Right atrium auricular region (tissue), 2 donors: Measurements from ENCODE around the gene IKZF1. TPM values are rescaled to one million over a fixed set of nuclear protein-coding genes. Genes with fewer than 3 reads are reported as not detected.

Experiments used
- DNase-seq: peaks from one replicate; pipeline ENCODE4 v3.0.0-alpha.2; 2019; ENCODE audit warnings: low spot score
- H3K27ac ChIP-seq, 2 donors: fragments of 200-600 bp; sonication (generic); 1 replicate in 1 of 2; 2 replicates in 1 of 2; pipeline ENCODE4 v1.5.1; 2016 to 2019
- H3K27me3 ChIP-seq, 2 donors: fragments of 200-600 bp; sonication (generic); one replicate each; pipeline versions ENCODE4 v1.5.1 to v1.6.0; 2017 to 2019
- H3K36me3 ChIP-seq: fragments of 200-600 bp; sonication (generic); one replicate; pipeline ENCODE4 v1.5.1; 2016
- H3K4me1 ChIP-seq, 2 donors: fragments of 200-600 bp; sonication (generic); one replicate each; pipeline versions ENCODE4 v1.5.1 to v1.6.0; 2017 to 2019
- H3K4me3 ChIP-seq, 2 donors: fragments of 200-600 bp; sonication (generic); 1 replicate in 1 of 2; 2 replicates in 1 of 2; pipeline ENCODE4 v1.5.1; 2017 to 2019; ENCODE audit warnings: mild to moderate bottlenecking in 1 of 2, moderate library complexity in 1 of 2
- H3K9me3 ChIP-seq, 2 donors: fragments of 200-600 bp; sonication (generic); one replicate each; pipeline ENCODE4 v1.5.1; 2019
- CTCF ChIP-seq, 2 donors: fragments of 200-600 bp; sonication (generic); IDR thresholded peaks; one replicate each; pipeline ENCODE4 v1.5.1; 2019; ENCODE audit warnings: antibody characterized with exemption in 2 of 2
- total RNA-seq, 2 donors: library from RNA; depleted of rRNA; stranded (reverse); fragments of >200 nt; gene quantifications; one replicate each; pipeline ENCODE4 v1.1.0, GENCODE V29; 2016

Gene IKZF1
- total RNA-seq, 2 donors from 2014 or later = 1.7 to 9.7 TPM

GRCh38 chr7:50265968-50266634, 38.4 kb upstream of the IKZF1 start:
- no peak for TF ChIP-seq CTCF (IDR thresholded peaks at IDR 0.05)
- Histone ChIP-seq H3K4me1 (no peaks in the 10 kb centered on the region), H3K4me3 (no peak overlapping the region), H3K27me3 (no peaks in the 10 kb centered on the region), H3K9me3 (no peaks in the 10 kb centered on the region), H3K27ac (no peak overlapping the region), H3K36me3 (no peaks in the 10 kb centered on the region)
- no peak for DNase-seq

DNA sequence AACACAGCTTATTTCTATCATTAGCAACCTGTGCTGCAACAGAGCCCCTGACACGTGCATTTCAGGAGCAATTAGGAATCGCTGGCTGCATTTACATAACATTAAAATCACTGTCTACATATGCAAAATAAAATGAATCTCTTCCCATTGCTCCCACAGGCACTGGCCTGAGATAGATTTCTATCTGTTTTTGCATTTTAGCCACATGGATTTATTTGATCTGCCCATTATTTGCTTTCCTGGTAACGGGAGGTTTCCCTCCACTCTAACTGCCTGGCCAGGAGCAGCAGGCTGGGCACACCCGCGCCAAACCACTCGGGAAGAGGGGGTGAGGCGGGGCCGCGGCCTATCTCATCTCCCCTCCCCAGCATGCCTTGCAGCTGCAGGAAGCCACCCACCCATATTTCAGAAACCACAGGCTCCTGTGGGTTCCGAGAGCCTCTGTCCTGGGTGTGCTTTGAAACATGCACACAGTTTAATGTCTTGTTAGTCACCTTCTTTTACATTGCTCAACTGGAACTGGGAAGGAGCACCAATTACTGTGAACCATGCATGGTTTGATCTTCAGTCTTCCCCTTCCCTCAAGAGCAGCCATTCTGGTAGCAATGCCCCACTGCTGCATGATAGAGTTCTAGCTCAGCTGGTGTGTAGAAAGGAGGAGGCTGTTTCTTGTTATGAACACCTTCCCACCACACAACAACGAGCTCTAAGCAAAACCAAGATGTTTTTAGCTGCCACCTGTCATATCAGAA, 37.7 kb upstream of the IKZF1 start:
- H3K27ac ChIP-seq = no peak overlapping the region
- no peak overlapping the region for H3K4me3 ChIP-seq
- no peak for TF ChIP-seq CTCF (IDR thresholded peaks at IDR 0.05)
- H3K9me3 ChIP-seq = no peaks in the 10 kb centered on the region
- no peak for DNase-seq
- H3K27me3 ChIP-seq = no peaks in the 10 kb centered on the region
- H3K36me3 ChIP-seq = no peaks in the 10 kb centered on the region
- H3K4me1 ChIP-seq = no peaks in the 10 kb centered on the region

GRCh38 chr7:50267525-50268041, 36.9 kb upstream of the IKZF1 start:
- DNase-seq = no peak
- H3K27me3 ChIP-seq = no peaks in the 10 kb centered on the region
- H3K36me3 ChIP-seq = no peaks in the 10 kb centered on the region
- H3K4me1 ChIP-seq = no peaks in the 10 kb centered on the region
- no peaks in the 10 kb centered on the region for H3K9me3 ChIP-seq
- TF ChIP-seq CTCF (IDR thresholded peaks at IDR 0.05) = no peak
- no peak overlapping the region for H3K27ac ChIP-seq
- no peak overlapping the region for H3K4me3 ChIP-seq

DNA sequence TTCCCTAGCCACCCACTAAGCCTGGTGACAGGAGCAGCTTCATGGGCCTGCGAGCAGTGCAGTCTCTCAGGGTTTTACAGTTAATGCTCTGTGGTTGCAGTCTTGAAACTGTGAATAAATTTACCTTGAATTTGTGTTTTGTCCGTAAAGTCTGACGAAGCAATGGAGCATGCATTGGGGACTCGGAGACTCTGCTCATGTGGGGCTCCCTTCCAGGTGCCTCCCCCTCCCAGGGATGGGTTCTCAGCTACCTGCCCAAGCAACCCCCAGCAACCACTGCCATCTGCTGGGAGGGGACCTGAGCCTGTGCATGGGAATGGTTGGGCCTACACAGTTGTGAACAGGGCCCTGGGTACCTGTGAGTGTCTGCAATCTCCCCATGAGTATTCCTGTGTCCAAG, 36.3 kb upstream of the IKZF1 start:
- DNase-seq = no peak
- no peaks in the 10 kb centered on the region for H3K9me3 ChIP-seq
- H3K4me3 ChIP-seq = no peak overlapping the region
- no peaks in the 10 kb centered on the region for H3K27me3 ChIP-seq
- no peak for TF ChIP-seq CTCF (IDR thresholded peaks at IDR 0.05)
- H3K27ac ChIP-seq = no peak overlapping the region
- H3K4me1 ChIP-seq = no peaks in the 10 kb centered on the region
- no peaks in the 10 kb centered on the region for H3K36me3 ChIP-seq

DNA sequence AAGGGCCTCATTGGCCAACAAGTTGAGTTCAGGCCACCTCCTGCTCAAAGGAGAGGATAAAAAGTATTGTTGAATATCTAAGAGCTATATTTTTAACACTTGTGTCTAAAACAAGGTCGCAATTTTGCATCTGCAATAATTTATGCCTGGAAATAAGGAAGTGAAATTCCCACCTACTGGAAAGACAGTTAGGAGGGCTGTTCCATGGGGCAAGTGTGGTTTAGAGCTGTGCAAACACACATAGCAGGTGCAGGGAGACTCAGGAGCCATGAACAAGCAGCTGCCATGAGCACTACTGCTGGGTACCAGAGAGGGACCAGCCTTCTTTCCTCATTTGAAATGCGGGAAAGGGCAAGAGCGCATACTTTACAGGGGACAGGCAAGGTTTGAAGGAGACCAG, 35.5 kb upstream of the IKZF1 start:
- Histone ChIP-seq H3K4me3 (no peak overlapping the region), H3K27ac (no peak overlapping the region), H3K27me3 (no peaks in the 10 kb centered on the region), H3K36me3 (no peaks in the 10 kb centered on the region), H3K9me3 (no peaks in the 10 kb centered on the region), H3K4me1 (no peaks in the 10 kb centered on the region)
- no peak for TF ChIP-seq CTCF (IDR thresholded peaks at IDR 0.05)
- DNase-seq = no peak
